Measurements from ENCODE around the gene KCNMB3.

KCNMB3 gene, protein sequence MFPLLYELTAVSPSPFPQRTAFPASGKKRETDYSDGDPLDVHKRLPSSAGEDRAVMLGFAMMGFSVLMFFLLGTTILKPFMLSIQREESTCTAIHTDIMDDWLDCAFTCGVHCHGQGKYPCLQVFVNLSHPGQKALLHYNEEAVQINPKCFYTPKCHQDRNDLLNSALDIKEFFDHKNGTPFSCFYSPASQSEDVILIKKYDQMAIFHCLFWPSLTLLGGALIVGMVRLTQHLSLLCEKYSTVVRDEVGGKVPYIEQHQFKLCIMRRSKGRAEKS

DNA sequence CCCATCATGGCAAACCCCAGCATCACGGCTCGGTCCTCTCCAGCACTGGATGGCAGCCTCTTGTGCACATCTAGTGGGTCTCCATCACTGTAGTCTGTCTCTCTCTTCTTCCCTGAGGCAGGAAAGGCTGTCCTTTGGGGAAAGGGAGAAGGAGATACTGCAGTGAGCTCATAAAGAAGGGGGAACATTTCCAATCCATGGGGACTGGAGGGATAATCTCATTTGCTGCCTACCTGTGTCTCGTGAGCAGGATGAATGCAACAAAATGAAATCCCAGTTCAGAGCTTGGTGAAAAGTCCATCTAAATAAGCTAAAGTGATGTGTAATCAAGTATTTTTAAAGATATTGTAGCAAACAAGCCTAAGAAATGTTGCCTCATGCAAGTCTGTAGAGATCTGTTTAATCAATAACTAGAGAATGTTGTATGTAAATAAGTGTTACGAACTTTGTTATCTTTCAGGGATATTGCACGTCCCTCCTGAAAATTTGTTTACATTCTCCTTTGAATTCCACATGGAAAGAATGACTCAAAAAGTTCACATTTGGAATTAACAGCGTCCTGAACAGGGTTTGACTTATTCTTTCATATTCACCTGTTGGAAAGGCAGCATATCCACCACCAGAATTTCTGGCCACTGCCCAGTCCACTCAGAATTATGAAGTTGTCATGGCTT, at the start of gene KCNMB3:
KCNMB3 (minus strand) TSS at position 312 of the 674 bp plus-strand sequence; CDS start at position 188, 124 bp downstream.
- no peak within 1 kb of the TSS for H3K4me3 ChIP-seq (ENCODE audit: low read length)
- no peak within 1 kb of the TSS for H3K9ac ChIP-seq (ENCODE audit: low read length)
- H3K27me3 ChIP-seq (replicated peaks; ENCODE audit: control insufficient read depth, insufficient read depth, low read length), result no peaks in the 10 kb centered on the region
- H3K36me3 ChIP-seq (ENCODE audit: control insufficient read depth, insufficient read depth, low read length, severe bottlenecking), result peaks cover 16% of the 10 kb centered on the region
- H3K9me3 ChIP-seq (ENCODE audit: control insufficient read depth, low read length), result no peaks in the 10 kb centered on the region
- no peak for DNase-seq (ENCODE audit: low read depth)
- H3K4me1 ChIP-seq (ENCODE audit: control insufficient read depth, insufficient read depth, low read length), result no peaks in the 10 kb centered on the region

DNA sequence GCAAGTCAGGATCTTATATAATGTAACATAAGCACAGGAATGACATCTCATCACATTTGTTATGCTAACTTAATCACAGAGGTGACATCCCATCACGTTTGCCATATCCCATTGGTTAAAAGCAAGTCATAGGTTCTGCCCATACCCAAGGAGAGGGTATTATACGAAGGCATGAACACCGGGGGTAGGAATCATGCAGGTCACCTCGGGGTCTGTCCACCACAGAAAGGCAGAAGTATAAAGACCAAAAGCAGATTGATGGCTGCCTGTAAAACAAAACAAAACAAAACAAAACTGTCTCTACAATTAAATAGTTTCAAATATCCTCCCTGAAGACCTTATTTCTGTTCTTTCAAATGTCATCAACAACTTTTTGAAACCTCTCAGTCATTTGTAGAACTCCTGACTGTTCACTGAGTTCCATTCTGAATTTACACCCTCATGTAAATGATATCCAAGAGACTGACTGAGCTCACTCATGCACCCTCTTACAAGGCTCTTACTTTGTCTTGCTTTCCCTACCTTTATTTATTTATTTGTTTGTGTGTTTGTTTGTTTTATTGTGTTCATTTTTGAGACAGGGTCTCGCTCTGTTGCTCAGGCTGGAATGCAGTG, 49.2 kb upstream of the KCNMB3 start:
- H3K27me3 ChIP-seq (replicated peaks; ENCODE audit: control insufficient read depth, insufficient read depth, low read length), result peaks cover 8% of the 10 kb centered on the region
- H3K4me3 ChIP-seq (ENCODE audit: low read length), result no peak overlapping the region
- no peaks in the 10 kb centered on the region for H3K9me3 ChIP-seq (ENCODE audit: control insufficient read depth, low read length)
- no peak for DNase-seq (ENCODE audit: low read depth)
- H3K4me1 ChIP-seq (ENCODE audit: control insufficient read depth, insufficient read depth, low read length), result no peaks in the 10 kb centered on the region
- no peak overlapping the region for H3K9ac ChIP-seq (ENCODE audit: low read length)
- H3K36me3 ChIP-seq (ENCODE audit: control insufficient read depth, insufficient read depth, low read length, severe bottlenecking), result no peaks in the 10 kb centered on the region

DNA sequence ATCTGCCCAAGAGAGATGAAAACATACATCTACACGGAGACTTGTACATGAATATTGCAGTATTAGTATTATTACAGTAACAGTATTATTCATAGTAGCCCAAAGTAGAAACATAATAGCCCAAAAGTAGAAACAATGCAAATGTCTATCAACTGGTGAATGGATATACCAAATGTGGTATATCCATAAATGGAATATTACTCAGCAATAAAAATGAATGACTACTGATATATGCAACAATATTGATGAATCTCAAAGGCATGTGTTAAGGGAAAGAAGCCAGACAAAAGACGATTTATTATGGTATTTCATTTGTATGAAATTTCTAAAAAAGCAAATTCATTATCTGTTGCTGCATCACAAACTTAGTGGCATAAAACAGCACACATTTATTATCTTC, 48.4 kb upstream of the KCNMB3 start:
- H3K9me3 ChIP-seq (ENCODE audit: control insufficient read depth, low read length), result no peaks in the 10 kb centered on the region
- H3K9ac ChIP-seq (ENCODE audit: low read length), result no peak overlapping the region
- H3K36me3 ChIP-seq (ENCODE audit: control insufficient read depth, insufficient read depth, low read length, severe bottlenecking), result no peaks in the 10 kb centered on the region
- H3K27me3 ChIP-seq (replicated peaks; ENCODE audit: control insufficient read depth, insufficient read depth, low read length), result peaks cover 14% of the 10 kb centered on the region
- no peak overlapping the region for H3K4me3 ChIP-seq (ENCODE audit: low read length)
- H3K4me1 ChIP-seq (ENCODE audit: control insufficient read depth, insufficient read depth, low read length), result no peaks in the 10 kb centered on the region
- DNase-seq (ENCODE audit: low read depth), result no peak

DNA sequence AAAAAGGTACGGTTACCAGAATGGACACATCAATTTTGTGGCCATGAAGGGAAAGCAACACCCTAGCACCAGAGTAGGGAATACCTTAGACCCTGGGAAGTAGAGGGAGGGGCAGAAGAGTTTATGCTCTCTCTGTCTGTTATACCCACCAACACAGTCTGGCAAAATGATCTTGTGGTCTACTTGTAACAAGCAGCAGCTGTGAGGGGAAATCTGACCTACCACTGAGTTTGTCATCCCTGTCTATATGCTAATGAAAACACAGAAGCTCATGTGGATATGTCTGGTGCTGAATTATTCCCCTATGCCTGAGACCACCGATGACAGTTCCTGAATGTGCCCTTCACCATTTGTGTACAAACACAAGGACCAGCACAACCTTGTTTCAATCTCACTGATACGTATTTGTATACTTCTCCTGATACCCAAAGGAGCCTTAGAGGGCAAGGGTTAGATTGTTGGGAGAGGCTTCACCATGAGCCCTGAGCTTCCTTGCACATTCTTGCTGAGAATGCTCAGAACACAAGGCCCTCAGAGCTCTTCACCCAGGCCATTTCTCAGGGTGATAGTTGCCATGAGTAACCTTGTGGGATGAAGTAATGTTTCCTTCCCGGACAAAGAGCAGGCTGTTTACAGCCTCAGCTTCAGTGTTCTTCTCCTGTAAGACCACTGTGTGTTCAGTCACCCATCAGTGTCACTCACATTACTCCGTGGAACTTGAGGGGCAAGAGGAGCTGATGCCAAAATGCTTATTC, 47.2 kb upstream of the KCNMB3 start:
- H3K4me3 ChIP-seq (ENCODE audit: low read length), result no peak overlapping the region
- no peak overlapping the region for H3K9ac ChIP-seq (ENCODE audit: low read length)
- no peak for DNase-seq (ENCODE audit: low read depth)
- no peaks in the 10 kb centered on the region for H3K36me3 ChIP-seq (ENCODE audit: control insufficient read depth, insufficient read depth, low read length, severe bottlenecking)
- peaks cover 17% of the 10 kb centered on the region for H3K27me3 ChIP-seq (replicated peaks; ENCODE audit: control insufficient read depth, insufficient read depth, low read length)
- H3K4me1 ChIP-seq (ENCODE audit: control insufficient read depth, insufficient read depth, low read length), result no peaks in the 10 kb centered on the region
- no peaks in the 10 kb centered on the region for H3K9me3 ChIP-seq (ENCODE audit: control insufficient read depth, low read length)

DNA sequence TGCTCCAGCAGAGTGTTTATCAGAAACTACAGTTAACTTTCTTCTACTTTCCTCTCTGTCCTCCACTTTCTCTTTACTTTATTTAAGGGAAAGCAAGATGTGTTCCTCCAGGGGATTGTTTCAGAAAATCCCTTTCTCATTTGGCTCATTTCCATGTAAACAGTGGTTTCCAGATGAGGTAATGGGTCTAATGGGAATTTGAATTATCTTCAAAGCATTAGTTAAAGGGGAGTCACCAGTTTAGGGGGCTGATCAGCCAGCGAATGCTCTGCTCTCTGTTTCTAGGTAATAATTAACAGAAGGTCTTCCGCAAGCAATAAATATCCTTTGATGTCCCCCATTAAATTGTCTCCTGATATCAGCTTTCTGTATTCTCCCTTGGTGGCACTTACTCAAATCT, 41.5 kb upstream of the KCNMB3 start:
- H3K9me3 ChIP-seq (ENCODE audit: control insufficient read depth, low read length), result no peaks in the 10 kb centered on the region
- H3K27me3 ChIP-seq (replicated peaks; ENCODE audit: control insufficient read depth, insufficient read depth, low read length), result peaks cover 17% of the 10 kb centered on the region
- H3K4me1 ChIP-seq (ENCODE audit: control insufficient read depth, insufficient read depth, low read length), result no peaks in the 10 kb centered on the region
- no peak overlapping the region for H3K4me3 ChIP-seq (ENCODE audit: low read length)
- no peaks in the 10 kb centered on the region for H3K36me3 ChIP-seq (ENCODE audit: control insufficient read depth, insufficient read depth, low read length, severe bottlenecking)
- H3K9ac ChIP-seq (ENCODE audit: low read length), result no peak overlapping the region
- no peak for DNase-seq (ENCODE audit: low read depth)

DNA sequence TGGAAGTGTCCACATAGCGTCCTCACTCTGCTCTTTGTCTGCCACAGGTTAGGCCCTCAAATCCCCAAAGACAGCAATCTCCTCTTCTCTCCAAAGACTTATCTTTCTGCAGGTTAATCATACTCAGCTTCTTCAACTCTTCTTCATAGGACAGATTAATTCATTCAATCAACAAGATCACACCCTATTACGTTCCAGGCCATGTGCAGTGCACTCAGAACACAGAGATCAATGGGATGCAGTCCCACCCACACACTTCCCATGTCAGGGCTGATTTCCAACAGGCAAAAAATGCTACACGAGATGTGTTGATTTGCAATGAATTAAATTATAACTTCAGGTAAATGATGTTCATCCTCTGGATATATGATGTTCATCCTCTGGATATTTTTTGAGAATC, 38.4 kb upstream of the KCNMB3 start:
- no peaks in the 10 kb centered on the region for H3K36me3 ChIP-seq (ENCODE audit: control insufficient read depth, insufficient read depth, low read length, severe bottlenecking)
- H3K27me3 ChIP-seq (replicated peaks; ENCODE audit: control insufficient read depth, insufficient read depth, low read length), result peaks cover 2% of the 10 kb centered on the region
- H3K4me3 ChIP-seq (ENCODE audit: low read length), result no peak overlapping the region
- H3K9ac ChIP-seq (ENCODE audit: low read length), result no peak overlapping the region
- no peaks in the 10 kb centered on the region for H3K4me1 ChIP-seq (ENCODE audit: control insufficient read depth, insufficient read depth, low read length)
- no peak for DNase-seq (ENCODE audit: low read depth)
- H3K9me3 ChIP-seq (ENCODE audit: control insufficient read depth, low read length), result no peaks in the 10 kb centered on the region

DNA sequence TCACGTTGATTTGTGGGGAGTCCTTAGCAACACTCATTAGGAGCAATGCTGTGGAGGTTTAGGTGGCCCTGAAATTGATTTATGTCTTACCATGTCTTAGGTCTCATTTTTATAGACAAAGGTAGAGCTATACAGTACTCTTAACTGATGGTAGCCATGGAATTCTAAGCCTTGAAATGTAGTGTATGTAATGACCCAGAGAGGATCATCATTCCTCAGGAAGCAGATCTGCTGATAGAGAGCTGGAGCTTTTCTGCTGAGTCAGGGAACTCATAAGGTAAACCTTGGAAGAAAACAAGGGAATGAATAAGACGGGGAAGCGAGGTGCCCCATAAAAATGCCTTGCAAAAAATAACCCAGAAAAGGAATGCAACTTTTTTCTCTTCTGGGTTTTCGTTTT, 37.9 kb upstream of the KCNMB3 start:
- Histone ChIP-seq H3K36me3 (ENCODE audit: control insufficient read depth, insufficient read depth, low read length, severe bottlenecking) (no peaks in the 10 kb centered on the region), H3K27me3 (replicated peaks; ENCODE audit: control insufficient read depth, insufficient read depth, low read length) (peaks cover 2% of the 10 kb centered on the region), H3K4me3 (ENCODE audit: low read length) (no peak overlapping the region), H3K9me3 (ENCODE audit: control insufficient read depth, low read length) (no peaks in the 10 kb centered on the region), H3K4me1 (ENCODE audit: control insufficient read depth, insufficient read depth, low read length) (no peaks in the 10 kb centered on the region), H3K9ac (ENCODE audit: low read length) (no peak overlapping the region)
- DNase-seq (ENCODE audit: low read depth), result no peak

DNA sequence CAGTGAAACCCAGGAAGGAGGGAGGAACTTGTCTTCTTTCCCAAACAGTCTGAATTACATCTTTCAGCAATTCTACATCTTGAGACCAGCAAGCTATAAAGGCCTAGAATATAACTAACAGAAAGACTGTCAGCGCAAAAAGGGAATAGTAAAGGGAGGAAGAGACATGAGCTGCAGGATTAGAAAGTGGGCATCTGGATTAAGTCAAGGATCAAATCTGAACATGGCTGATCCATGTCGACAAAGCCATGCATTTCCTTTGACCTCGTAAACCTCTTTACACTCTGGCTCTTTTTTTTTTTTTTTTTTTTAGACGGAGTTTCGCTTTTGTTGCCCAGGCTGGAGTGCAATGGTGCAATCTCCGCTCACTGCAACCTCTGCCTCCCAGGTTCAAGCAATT, 35.4 kb upstream of the KCNMB3 start:
- no peak for DNase-seq (ENCODE audit: low read depth)
- no peak overlapping the region for H3K4me3 ChIP-seq (ENCODE audit: low read length)
- no peaks in the 10 kb centered on the region for H3K36me3 ChIP-seq (ENCODE audit: control insufficient read depth, insufficient read depth, low read length, severe bottlenecking)
- no peaks in the 10 kb centered on the region for H3K4me1 ChIP-seq (ENCODE audit: control insufficient read depth, insufficient read depth, low read length)
- H3K9me3 ChIP-seq (ENCODE audit: control insufficient read depth, low read length), result no peaks in the 10 kb centered on the region
- H3K27me3 ChIP-seq (replicated peaks; ENCODE audit: control insufficient read depth, insufficient read depth, low read length), result no peaks in the 10 kb centered on the region
- no peak overlapping the region for H3K9ac ChIP-seq (ENCODE audit: low read length)

DNA sequence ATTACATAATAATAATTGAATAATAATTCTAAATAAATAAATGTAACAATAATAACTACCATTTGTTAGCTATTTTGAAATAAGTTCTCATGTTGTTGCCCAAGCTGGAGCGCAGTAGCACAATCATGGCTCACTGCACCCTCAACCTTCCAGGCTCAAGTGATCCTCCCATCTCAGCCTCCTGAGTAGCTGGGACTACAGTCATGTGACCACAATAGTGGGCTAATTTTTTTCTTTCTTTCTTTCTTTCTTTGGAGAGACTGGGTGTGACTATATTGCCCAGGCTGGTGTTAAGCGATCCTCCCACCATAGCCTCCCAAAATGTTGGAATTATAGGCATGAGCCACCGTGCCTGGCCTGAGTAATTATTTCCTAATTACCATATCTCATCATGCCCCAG, 30.9 kb upstream of the KCNMB3 start:
- H3K9ac ChIP-seq (ENCODE audit: low read length), result no peak overlapping the region

DNA sequence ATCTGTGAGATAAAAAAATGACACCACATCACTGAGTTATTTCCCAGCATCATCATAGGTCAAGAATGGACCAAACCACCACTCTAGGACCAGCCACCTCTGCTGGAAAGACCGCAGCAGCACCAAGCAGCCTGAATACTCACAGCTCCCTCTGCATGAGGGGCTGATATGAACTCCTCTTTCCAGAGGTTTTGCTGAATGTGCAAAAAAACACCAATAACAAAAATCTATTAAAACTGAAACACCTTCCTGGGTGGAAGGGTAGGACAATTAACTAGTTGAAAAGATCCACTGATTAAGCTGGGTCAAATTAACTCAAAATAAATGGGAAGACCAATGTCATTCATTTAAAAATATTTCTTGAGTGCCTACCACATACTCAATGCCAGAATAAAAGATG, 28.9 kb upstream of the KCNMB3 start:
- no peaks in the 10 kb centered on the region for H3K36me3 ChIP-seq (ENCODE audit: control insufficient read depth, insufficient read depth, low read length, severe bottlenecking)
- no peaks in the 10 kb centered on the region for H3K9me3 ChIP-seq (ENCODE audit: control insufficient read depth, low read length)
- no peak overlapping the region for H3K9ac ChIP-seq (ENCODE audit: low read length)
- DNase-seq (ENCODE audit: low read depth), result no peak
- no peak overlapping the region for H3K4me3 ChIP-seq (ENCODE audit: low read length)
- no peaks in the 10 kb centered on the region for H3K27me3 ChIP-seq (replicated peaks; ENCODE audit: control insufficient read depth, insufficient read depth, low read length)
- no peaks in the 10 kb centered on the region for H3K4me1 ChIP-seq (ENCODE audit: control insufficient read depth, insufficient read depth, low read length)

More for the DNA sequence above, 30.9 kb upstream of the KCNMB3 start:
- Histone ChIP-seq H3K36me3 (ENCODE audit: control insufficient read depth, insufficient read depth, low read length, severe bottlenecking) (no peaks in the 10 kb centered on the region), H3K4me3 (ENCODE audit: low read length) (no peak overlapping the region), H3K27me3 (replicated peaks; ENCODE audit: control insufficient read depth, insufficient read depth, low read length) (no peaks in the 10 kb centered on the region), H3K9me3 (ENCODE audit: control insufficient read depth, low read length) (no peaks in the 10 kb centered on the region), H3K4me1 (ENCODE audit: control insufficient read depth, insufficient read depth, low read length) (no peaks in the 10 kb centered on the region)
- DNase-seq (ENCODE audit: low read depth), result no peak
